GM13976 (cell line): ENCODE data around the gene KRT79.

Source experiments
- DNase-seq: peaks from one replicate; pipeline ENCODE4 v3.0.0; 2012; ENCODE audit warnings: low spot score
- CTCF ChIP-seq: IDR thresholded peaks from 2 replicates; pipeline ENCODE4 v1.5.1; 2012; ENCODE audit warnings: borderline replicate concordance, mild to moderate bottlenecking; ENCODE audit not compliant: insufficient read depth; ENCODE audit errors: extremely low read depth, missing control alignments, control extremely low read depth
- in situ Hi-C: fragments of 300-500 bp; cut with MboI; formaldehyde crosslinking; loops from one replicate; pipeline ENCODE4 v1.12.0; 2022; ENCODE audit warnings: low sequenced_read_pairs, mixed read lengths, inconsistent platforms; ENCODE audit not compliant: unreplicated experiment

KRT79 gene

GRCh38 chr12:52874573-52875435, 40.7 kb upstream of the KRT79 start:
- no peak for TF ChIP-seq CTCF
- in situ Hi-C loops: loop anchor here (10.0 kb wide), 2 partner anchors 290 to 490 kb away; partner anchors contain the start of gene KRT84
- no peak for DNase-seq

DNA sequence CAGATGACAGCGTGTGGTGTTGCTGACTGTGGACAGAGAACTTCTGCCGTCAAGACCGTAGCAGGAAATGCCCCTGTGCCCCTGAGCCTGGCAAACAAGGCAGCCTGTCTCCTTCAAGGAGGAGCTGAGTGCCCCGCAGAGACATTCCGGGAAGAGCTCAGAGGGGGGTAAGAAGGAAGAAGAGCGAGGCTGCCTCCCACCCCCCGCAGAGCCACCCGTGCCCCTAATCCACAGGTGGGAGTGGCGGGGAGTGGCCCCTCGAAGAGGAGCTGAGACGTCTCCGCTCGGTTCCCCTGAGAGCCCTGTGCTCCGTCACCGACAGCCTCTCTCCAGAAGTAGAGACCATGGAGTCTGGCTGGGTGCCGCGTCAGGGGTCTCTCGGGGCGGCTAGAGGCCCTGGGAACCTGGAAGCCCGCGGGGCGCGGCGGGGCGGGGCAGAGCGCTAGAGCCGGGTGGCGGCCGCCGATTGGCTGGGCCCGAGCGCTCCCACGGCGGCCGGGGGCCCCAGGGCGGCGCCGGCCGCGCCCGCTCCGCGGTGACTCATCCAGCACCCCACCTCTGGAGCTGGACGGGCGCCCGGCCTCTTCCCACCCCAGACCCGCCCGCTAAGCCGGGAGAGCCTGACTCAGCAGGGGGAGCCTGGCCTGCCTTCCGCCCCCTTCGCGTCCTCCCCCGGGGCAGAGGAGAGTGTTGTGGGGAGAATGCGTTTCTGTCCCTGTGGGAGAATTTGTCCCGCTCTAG, 39.9 kb upstream of the KRT79 start:
- no peak for TF ChIP-seq CTCF
- in situ Hi-C loops: loop anchor here (10.0 kb wide), 2 partner anchors 289 to 489 kb away; partner anchors contain the start of gene KRT84
- DNase-seq: no peak

DNA sequence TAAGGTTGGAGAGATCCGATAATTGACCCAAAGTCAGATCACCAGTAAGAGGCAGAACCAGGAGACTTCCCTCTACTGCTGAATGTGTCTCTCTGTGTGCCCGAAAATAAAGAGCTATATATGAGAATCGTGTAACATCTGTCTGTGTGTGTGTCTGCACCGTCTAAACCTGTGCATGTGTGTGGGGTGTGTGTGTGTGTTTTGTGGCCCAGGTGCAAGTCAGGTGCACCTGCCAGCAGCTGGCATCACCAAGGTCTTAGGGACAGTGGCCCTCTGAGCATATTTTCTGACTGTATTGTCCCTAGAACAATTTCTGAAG, 39.4 kb upstream of the KRT79 start:
- no peak for TF ChIP-seq CTCF
- in situ Hi-C loops: loop anchor here (10.0 kb wide), 2 partner anchors 289 to 489 kb away; partner anchors contain the start of gene KRT84
- DNase-seq: no peak

DNA sequence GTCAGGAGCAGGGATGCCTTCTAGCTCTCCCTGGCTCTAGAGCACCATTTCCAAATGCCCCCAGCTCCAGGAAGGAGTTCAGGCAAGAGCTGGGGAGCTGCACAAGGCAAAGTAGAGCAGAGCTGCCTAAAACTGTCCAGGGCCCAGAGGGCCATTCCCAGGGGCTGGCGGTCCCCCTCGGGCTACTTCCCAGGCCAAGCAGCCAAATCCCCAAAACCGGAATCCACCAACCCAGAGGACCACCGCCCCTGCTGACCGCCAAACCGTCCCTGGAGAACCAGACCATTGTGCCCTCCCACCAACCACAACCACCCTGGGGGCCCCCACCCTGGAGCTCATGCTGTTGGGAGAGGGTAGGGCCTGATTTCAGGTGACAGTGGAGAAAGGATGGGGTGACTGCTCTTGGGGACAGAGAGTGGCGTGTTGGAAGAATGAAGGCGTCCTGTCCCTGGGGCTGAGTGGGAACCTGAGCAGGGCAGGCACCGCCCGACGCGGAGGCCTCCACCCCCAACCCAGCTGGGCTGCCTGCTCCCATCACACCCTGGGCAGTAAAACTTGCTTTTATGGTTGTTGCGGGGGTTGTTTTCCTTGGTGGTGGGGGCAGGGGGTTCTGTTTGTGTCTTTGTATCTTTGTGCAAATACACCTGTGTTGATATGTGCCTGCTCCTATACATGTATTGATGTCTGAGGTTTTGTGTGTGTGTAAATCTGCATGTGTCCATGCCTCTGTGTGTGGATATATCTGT, 38.7 kb upstream of the KRT79 start:
- in situ Hi-C loops: loop anchor here (10.0 kb wide), 2 partner anchors 288 to 488 kb away; partner anchors contain the start of gene KRT84
- no peak for DNase-seq
- TF ChIP-seq CTCF: no peak

DNA sequence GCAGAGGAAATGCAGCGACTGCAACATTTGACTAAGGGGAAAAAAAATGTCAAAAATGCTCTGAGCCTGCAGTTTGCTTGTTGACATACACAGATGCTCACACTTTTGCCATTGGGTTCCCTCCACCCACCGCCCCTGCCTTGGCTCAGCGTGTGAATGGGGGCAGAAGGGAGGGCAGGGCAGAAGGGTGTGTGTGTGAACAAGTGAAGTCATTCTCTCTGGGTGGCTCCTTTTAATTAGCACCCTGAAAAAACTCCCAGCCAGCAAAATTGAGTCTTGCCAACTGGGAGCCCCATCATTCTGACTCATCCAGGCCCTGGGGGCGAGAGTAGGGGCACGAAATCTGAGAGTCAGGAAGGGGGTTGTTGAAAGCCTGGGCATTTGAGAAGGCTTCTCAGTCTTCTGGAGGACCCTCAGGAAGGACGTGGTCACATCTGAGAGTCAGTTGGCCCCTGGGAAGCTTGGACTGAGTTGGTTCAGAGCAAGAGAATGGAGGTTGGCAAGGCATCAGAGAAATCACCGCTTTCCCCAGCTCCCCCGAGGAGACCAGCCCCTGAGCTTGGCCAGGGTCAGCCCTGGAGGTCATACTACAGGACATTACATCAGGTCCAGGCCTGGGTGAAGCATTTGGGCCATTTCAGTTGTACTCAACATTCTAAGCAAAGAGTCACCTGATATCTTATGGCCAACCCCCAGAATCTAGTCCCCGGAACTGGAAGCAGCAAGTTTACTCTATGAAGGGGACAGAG, 37.4 kb upstream of the KRT79 start:
- no peak for DNase-seq
- in situ Hi-C loops: loop anchor here (10.0 kb wide), 2 partner anchors 287 to 487 kb away; partner anchors contain the start of gene KRT84

More for the DNA sequence above, 37.4 kb upstream of the KRT79 start:
- TF ChIP-seq CTCF: no peak
